Measurements from ENCODE around the gene CDC45.
A peak's percentile ranks its signal among the peaks of the same experiment; 100 is the strongest.

DNA sequence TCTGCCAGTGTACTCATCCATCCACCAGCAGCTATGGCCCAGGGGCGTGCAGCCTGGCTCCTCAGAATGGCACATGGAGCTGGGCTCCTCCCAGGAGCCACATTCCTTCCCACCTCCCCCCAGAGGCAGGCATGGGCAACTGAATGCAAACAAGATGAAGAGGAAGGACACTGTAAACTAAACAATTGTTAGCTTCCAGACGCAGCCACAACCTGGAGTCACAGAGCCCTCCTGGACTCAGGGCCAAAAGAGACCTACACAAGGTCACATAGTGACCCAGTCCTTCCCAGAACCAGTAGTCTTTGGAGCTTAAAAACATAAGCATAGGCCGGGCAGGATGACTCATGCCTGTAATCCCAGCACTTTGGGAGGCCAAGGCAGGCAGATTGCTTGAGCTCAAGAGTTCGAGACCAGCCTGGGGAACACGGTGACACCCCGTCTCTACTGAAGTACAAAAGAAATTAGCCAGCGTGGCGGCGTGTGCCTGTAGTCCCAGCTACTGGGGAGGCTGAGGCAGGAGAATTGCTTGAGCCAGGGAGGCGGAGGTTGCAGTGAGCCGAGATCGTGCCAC, 75.2 kb downstream of the CDC45 start:
- TF ChIP-seq, protein P1, sequence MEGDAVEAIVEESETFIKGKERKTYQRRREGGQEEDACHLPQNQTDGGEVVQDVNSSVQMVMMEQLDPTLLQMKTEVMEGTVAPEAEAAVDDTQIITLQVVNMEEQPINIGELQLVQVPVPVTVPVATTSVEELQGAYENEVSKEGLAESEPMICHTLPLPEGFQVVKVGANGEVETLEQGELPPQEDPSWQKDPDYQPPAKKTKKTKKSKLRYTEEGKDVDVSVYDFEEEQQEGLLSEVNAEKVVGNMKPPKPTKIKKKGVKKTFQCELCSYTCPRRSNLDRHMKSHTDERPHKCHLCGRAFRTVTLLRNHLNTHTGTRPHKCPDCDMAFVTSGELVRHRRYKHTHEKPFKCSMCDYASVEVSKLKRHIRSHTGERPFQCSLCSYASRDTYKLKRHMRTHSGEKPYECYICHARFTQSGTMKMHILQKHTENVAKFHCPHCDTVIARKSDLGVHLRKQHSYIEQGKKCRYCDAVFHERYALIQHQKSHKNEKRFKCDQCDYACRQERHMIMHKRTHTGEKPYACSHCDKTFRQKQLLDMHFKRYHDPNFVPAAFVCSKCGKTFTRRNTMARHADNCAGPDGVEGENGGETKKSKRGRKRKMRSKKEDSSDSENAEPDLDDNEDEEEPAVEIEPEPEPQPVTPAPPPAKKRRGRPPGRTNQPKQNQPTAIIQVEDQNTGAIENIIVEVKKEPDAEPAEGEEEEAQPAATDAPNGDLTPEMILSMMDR (conservative IDR thresholded peaks at IDR 0.05; ENCODE audit: low read length), result peak; percentile 29
- no peak for TF ChIP-seq EZH2phosphoT487 (IDR thresholded peaks at IDR 0.05; ENCODE audit: borderline replicate concordance)
